ENCODE results near the gene CRIP1.

Gene CRIP1

GRCh38 chr14:105465209-105466031 lies 21.3 kb upstream of the CRIP1 start:
- Histone ChIP-seq H3K9me3 (ENCODE audit: low read length) (no peaks in the 10 kb centered on the region), H3K27me3 (ENCODE audit: insufficient read depth, low read length) (no peaks in the 10 kb centered on the region), H3K9ac (ENCODE audit: low read length) (no peak overlapping the region), H2AFZ (ENCODE audit: low read length) (no peak overlapping the region), H3K9me2 (ENCODE audit: low read depth, low read length) (no peaks in the 10 kb centered on the region), H3K4me3 (ENCODE audit: low read depth, low read length, poor library complexity, severe bottlenecking) (no peak overlapping the region), H3K36me3 (ENCODE audit: insufficient read depth, low read length) (peaks cover 92% of the 10 kb centered on the region), H3K4me1 (ENCODE audit: insufficient read depth, low read length, severe bottlenecking) (no peaks in the 10 kb centered on the region), H3K27ac (ENCODE audit: low read depth, low read length, poor library complexity, severe bottlenecking) (no peak overlapping the region), H3K79me2 (ENCODE audit: insufficient read depth, low read length) (no peaks in the 10 kb centered on the region), H4K20me1 (ENCODE audit: insufficient read depth, low read length) (no peaks in the 10 kb centered on the region), H3F3A (ENCODE audit: insufficient read depth, low read length) (no peaks in the 10 kb centered on the region), H3K4me2 (ENCODE audit: low read length) (no peak overlapping the region)
- TF ChIP-seq CTCF (IDR thresholded peaks at IDR 0.05; ENCODE audit: low read length) (no peak), EZH2 (IDR thresholded peaks at IDR 0.05; ENCODE audit: borderline replicate concordance, low read length) (no peak)

DNA sequence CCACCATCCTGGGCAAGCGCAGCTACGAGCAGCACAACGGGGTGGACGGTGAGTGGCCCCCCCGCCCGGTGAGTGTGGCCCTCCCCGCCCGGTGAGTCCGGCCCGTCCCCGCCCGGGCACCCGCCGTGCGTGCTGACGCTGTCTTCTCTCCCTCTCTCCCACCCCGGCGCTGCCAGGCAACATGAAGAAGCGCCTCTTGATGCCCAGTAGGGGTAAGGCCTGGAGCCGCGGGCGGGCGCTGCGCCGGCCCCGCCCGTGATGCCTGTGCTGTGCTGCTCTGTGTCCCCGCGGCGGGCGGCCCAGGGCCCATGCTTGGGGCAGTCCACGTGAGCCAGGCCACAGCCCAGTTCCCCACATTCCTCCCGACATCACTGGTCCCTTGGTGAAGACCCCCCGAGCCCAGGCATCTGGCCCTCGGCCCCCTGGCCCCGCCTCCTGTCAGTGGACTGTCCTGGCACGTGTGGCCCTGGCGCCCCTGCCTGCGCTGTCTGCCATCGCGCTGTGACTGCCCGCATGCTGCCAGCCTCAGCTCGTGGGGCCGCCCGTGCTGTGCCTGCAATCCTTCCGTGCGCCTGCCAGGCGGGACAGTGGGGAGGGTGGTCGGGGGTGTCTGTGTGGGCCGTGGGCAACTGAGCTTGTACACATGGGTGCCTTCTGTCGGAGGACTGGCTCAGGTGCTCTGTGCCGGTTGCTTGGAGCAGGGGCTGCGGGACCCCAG lies 20.0 kb upstream of the CRIP1 start:
- Histone ChIP-seq H3K27me3 (ENCODE audit: insufficient read depth, low read length) (no peaks in the 10 kb centered on the region), H3K79me2 (ENCODE audit: insufficient read depth, low read length) (no peaks in the 10 kb centered on the region), H3K9me2 (ENCODE audit: low read depth, low read length) (no peaks in the 10 kb centered on the region), H3K36me3 (ENCODE audit: insufficient read depth, low read length) (peaks cover 86% of the 10 kb centered on the region), H3K9ac (ENCODE audit: low read length) (no peak overlapping the region), H3K9me3 (ENCODE audit: low read length) (no peaks in the 10 kb centered on the region), H4K20me1 (ENCODE audit: insufficient read depth, low read length) (no peaks in the 10 kb centered on the region), H2AFZ (ENCODE audit: low read length) (no peak overlapping the region), H3K4me1 (ENCODE audit: insufficient read depth, low read length, severe bottlenecking) (no peaks in the 10 kb centered on the region), H3K4me2 (ENCODE audit: low read length) (no peak overlapping the region), H3K4me3 (ENCODE audit: low read depth, low read length, poor library complexity, severe bottlenecking) (no peak overlapping the region), H3K27ac (ENCODE audit: low read depth, low read length, poor library complexity, severe bottlenecking) (no peak overlapping the region), H3F3A (ENCODE audit: insufficient read depth, low read length) (no peaks in the 10 kb centered on the region)
- TF ChIP-seq CTCF (IDR thresholded peaks at IDR 0.05; ENCODE audit: low read length) (no peak), EZH2 (IDR thresholded peaks at IDR 0.05; ENCODE audit: borderline replicate concordance, low read length) (no peak)

DNA sequence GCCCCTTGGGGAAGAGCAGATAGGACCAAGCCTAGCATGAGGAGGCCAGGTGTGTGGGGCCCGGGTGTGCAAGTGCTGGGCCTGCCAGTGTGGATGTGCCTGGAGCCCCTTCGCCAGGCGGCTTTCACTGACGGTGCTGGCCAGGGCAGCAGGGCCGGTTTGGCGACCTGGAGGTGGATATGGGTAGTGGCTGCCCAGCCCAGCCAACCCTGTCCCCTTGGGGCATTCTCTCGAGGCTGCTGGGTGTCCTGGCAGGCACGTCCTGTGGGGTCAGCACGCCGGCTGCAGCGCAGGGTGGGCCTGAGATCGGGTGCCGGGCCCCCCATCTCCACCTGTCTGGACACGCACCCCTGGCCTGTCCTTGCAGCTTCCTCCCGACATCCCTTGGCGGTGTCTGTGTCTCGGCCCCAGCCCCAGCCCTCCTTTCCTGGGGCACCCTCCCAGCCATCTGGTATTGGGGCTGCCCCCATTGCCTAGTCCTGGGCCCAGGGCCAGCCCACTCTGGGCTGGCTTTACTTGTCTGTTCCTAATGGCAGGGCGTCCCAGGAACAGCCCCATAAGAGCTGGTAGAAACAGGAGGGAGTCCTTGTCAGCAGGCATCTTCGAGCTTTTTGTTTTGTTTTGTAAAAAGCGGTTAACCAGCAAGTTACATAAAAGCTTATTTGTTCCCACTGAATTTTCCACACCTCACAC lies 19.3 kb upstream of the CRIP1 start:
- Histone ChIP-seq H3F3A (ENCODE audit: insufficient read depth, low read length) (no peaks in the 10 kb centered on the region), H3K4me1 (ENCODE audit: insufficient read depth, low read length, severe bottlenecking) (no peaks in the 10 kb centered on the region), H3K4me2 (ENCODE audit: low read length) (no peak overlapping the region), H2AFZ (ENCODE audit: low read length) (no peak overlapping the region), H3K9ac (ENCODE audit: low read length) (no peak overlapping the region), H3K9me3 (ENCODE audit: low read length) (no peaks in the 10 kb centered on the region), H3K9me2 (ENCODE audit: low read depth, low read length) (no peaks in the 10 kb centered on the region), H3K79me2 (ENCODE audit: insufficient read depth, low read length) (no peaks in the 10 kb centered on the region), H4K20me1 (ENCODE audit: insufficient read depth, low read length) (no peaks in the 10 kb centered on the region), H3K36me3 (ENCODE audit: insufficient read depth, low read length) (peaks cover 81% of the 10 kb centered on the region), H3K4me3 (ENCODE audit: low read depth, low read length, poor library complexity, severe bottlenecking) (no peak overlapping the region), H3K27me3 (ENCODE audit: insufficient read depth, low read length) (no peaks in the 10 kb centered on the region), H3K27ac (ENCODE audit: low read depth, low read length, poor library complexity, severe bottlenecking) (no peak overlapping the region)
- TF ChIP-seq CTCF (IDR thresholded peaks at IDR 0.05; ENCODE audit: low read length) (no peak), EZH2 (IDR thresholded peaks at IDR 0.05; ENCODE audit: borderline replicate concordance, low read length) (no peak)
